Measurements from ENCODE around the gene CD47. TPM values are rescaled to one million over a fixed set of nuclear protein-coding genes. Genes with fewer than 3 reads are reported as not detected.
A peak's percentile ranks its signal among the peaks of the same experiment; 100 is the strongest.

CD47 gene
- total RNA-seq, 1 donor from 2014 or later: 44.8 TPM

DNA sequence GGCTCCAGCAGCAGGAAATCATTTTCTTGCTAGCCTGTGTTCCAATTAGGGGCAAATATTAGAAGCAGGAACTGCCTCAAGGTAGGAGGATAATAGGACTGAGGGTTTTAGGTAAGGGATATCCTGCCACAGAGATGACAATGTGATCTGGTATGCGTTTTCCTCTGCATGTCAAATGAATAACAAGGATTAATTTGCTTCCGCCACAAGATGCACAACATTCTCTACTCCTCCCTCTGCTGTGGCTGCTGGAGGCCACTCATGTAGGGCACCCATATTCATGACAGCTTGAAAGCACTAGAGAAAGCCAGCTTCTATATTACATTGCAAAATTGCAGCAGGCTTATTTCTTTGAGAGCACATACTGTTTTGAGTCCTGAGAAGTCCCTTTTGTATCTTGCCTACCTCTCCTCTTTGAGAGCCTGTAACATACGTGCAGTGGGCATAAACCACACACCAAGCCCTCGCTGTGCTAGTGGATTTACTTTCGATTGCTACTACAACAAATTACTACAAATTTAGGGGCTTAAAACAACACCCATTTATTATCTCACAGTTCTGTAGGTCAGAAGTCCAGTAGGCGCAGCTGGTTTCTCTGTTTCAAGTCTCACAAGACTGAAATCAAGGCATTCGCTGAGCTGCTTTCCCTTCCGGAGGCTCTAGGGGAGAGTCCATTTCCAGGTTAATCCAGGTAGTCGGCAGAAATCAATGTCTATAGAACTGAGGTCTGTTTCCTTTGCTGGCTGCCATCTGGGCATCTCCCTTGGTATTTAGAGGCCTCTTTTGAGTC lies 5.9 kb upstream of the CD47 start:
- Mint-ChIP-seq H3K36me3 (ENCODE audit: unreplicated experiment) (no peaks in the 10 kb centered on the region), H3K4me3 (ENCODE audit: unreplicated experiment) (no peak overlapping the region), H3K9me3 (ENCODE audit: unreplicated experiment) (no peaks in the 10 kb centered on the region), H3K4me1 (ENCODE audit: unreplicated experiment) (no peaks in the 10 kb centered on the region), H3K27ac (ENCODE audit: unreplicated experiment) (no peak overlapping the region), H3K27me3 (ENCODE audit: unreplicated experiment) (peaks cover 3% of the 10 kb centered on the region)
- TF ChIP-seq, protein P1, sequence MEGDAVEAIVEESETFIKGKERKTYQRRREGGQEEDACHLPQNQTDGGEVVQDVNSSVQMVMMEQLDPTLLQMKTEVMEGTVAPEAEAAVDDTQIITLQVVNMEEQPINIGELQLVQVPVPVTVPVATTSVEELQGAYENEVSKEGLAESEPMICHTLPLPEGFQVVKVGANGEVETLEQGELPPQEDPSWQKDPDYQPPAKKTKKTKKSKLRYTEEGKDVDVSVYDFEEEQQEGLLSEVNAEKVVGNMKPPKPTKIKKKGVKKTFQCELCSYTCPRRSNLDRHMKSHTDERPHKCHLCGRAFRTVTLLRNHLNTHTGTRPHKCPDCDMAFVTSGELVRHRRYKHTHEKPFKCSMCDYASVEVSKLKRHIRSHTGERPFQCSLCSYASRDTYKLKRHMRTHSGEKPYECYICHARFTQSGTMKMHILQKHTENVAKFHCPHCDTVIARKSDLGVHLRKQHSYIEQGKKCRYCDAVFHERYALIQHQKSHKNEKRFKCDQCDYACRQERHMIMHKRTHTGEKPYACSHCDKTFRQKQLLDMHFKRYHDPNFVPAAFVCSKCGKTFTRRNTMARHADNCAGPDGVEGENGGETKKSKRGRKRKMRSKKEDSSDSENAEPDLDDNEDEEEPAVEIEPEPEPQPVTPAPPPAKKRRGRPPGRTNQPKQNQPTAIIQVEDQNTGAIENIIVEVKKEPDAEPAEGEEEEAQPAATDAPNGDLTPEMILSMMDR (IDR thresholded peaks at IDR 0.05): no peak
- DNase-seq (ENCODE audit: extremely low spot score, unreplicated experiment): no peak

- Mint-ChIP-seq H3K4me1 (ENCODE audit: unreplicated experiment) (peaks cover 8% of the 10 kb centered on the region), H3K4me3 (ENCODE audit: unreplicated experiment) (no peak overlapping the region)
Observed at GRCh38 chr3:108093616-108094015, 2.8 kb upstream of the CD47 start.

DNA sequence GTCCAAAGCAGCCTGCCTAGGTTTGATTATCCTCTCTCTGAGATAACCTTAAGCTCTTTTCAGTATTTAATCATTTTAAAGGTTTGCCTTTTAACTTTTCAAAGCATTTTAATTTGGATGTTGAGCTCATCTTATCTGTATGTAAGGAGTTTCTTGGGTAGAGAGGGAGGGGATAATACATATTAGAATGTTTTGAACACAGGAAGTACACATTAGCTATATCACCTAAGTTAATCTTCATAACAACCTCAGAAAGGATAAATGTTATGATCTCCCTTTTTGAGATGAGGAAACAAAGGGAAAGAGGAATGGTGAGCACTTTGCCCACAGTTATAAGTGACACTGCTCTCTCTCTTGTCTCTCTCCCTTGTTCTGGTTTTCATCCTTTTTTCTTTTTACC lies 2.2 kb upstream of the CD47 start:
- Mint-ChIP-seq H3K27me3 (ENCODE audit: unreplicated experiment) (peaks cover 3% of the 10 kb centered on the region), H3K4me3 (ENCODE audit: unreplicated experiment) (no peak overlapping the region), H3K36me3 (ENCODE audit: unreplicated experiment) (no peaks in the 10 kb centered on the region), H3K27ac (ENCODE audit: unreplicated experiment) (no peak overlapping the region), H3K9me3 (ENCODE audit: unreplicated experiment) (no peaks in the 10 kb centered on the region), H3K4me1 (ENCODE audit: unreplicated experiment) (peaks cover 12% of the 10 kb centered on the region)
- no peak for DNase-seq (ENCODE audit: extremely low spot score, unreplicated experiment)
- TF ChIP-seq, protein P1 (IDR thresholded peaks at IDR 0.05): no peak

More at GRCh38 chr3:108093616-108094015, 2.8 kb upstream of the CD47 start:
- no peaks in the 10 kb centered on the region for H3K9me3 Mint-ChIP-seq (ENCODE audit: unreplicated experiment)
- TF ChIP-seq, protein P1 (IDR thresholded peaks at IDR 0.05): no peak
- no peaks in the 10 kb centered on the region for H3K36me3 Mint-ChIP-seq (ENCODE audit: unreplicated experiment)
- no peak for DNase-seq (ENCODE audit: extremely low spot score, unreplicated experiment)
- H3K27ac Mint-ChIP-seq (ENCODE audit: unreplicated experiment): no peak overlapping the region
- peaks cover 3% of the 10 kb centered on the region for H3K27me3 Mint-ChIP-seq (ENCODE audit: unreplicated experiment)

DNA sequence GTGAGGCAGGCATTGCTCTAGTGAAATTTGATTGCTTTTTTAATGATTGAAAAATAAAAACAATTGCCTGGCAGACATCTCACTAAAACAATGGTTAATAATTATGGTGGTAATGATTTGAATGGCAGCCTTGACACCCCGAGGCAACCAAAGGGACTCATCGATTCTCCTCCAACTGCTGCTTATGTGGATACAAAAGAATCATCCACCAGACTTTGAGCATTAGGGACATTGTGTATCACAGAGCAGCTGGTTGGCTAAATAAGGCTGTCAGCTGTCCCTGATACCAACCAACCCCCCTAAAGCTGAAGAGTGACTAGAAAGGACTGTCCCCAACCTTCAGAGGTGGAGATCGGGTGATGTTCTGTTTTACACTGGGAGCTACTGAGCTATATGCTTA lies 1.7 kb upstream of the CD47 start:
- peaks cover 15% of the 10 kb centered on the region for H3K4me1 Mint-ChIP-seq (ENCODE audit: unreplicated experiment)
- TF ChIP-seq, protein P1 (IDR thresholded peaks at IDR 0.05): no peak
- H3K9me3 Mint-ChIP-seq (ENCODE audit: unreplicated experiment): no peaks in the 10 kb centered on the region
- peak overlapping the region; percentile 76 for H3K4me3 Mint-ChIP-seq (ENCODE audit: unreplicated experiment)
- no peak overlapping the region for H3K27ac Mint-ChIP-seq (ENCODE audit: unreplicated experiment)
- H3K36me3 Mint-ChIP-seq (ENCODE audit: unreplicated experiment): no peaks in the 10 kb centered on the region
- H3K27me3 Mint-ChIP-seq (ENCODE audit: unreplicated experiment): peaks cover 3% of the 10 kb centered on the region
- no peak for DNase-seq (ENCODE audit: extremely low spot score, unreplicated experiment)

DNA sequence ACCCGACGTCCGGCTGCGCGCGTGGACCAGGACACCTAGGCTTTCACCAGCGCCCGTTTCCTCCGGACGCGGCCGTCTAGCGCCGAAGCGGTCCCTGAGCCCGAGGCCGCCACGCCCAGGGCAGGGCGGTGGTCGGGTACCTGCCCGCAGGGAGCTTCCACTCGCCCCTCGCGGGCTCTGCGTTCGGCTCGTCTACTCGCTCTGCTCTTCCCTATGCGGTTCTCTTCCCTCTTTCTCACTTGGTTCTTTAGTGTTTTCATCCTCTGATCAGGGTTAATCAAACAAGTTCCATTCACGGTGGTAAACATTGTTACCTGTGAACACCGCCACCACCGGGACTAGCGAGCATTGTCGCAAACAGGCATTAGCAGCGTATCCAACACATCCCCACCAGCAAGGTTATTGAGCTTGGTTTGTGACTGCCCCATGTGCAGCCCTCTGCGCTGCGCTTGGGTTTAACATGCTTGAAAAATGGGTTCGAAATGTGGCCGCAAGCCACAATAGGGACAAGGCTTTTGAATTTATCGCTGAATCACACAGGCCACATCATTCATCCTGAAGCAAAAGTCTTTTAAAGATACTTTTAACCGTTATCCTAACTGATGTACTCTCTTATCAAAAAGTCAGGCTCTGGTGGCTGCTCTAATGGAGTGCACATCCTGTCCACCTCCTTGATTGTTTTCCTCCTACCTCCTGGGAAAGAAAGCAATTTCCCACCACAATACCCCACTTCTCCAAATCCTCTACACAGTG lies 843 bp upstream of the CD47 start:
- H3K4me3 Mint-ChIP-seq (ENCODE audit: unreplicated experiment): peak overlapping the region; percentile 76
- peaks cover 15% of the 10 kb centered on the region for H3K4me1 Mint-ChIP-seq (ENCODE audit: unreplicated experiment)
- TF ChIP-seq, protein P1 (IDR thresholded peaks at IDR 0.05): no peak
- no peak for DNase-seq (ENCODE audit: extremely low spot score, unreplicated experiment)
- no peaks in the 10 kb centered on the region for H3K9me3 Mint-ChIP-seq (ENCODE audit: unreplicated experiment)
- no peaks in the 10 kb centered on the region for H3K27me3 Mint-ChIP-seq (ENCODE audit: unreplicated experiment)
- H3K27ac Mint-ChIP-seq (ENCODE audit: unreplicated experiment): peak overlapping the region; percentile 60
- H3K36me3 Mint-ChIP-seq (ENCODE audit: unreplicated experiment): no peaks in the 10 kb centered on the region

Data from osteocyte (in vitro differentiated cells).